GM19324 (cell line): ENCODE data around the gene TIMM10.

Experiments
- ATAC-seq: cut with Tn5 transposase; IDR thresholded peaks from one replicate; pipeline ENCODE4 v1.9.1; 2021; ENCODE audit warnings: mild to moderate bottlenecking, moderate library complexity; ENCODE audit not compliant: unreplicated experiment, low FRiP score

Gene TIMM10

GRCh38 chr11:57508341-57509170 lies 22.0 kb downstream of the TIMM10 start:
- ATAC-seq = no peak

GRCh38 chr11:57506522-57506921 lies 24.0 kb downstream of the TIMM10 start:
- no peak for ATAC-seq

DNA sequence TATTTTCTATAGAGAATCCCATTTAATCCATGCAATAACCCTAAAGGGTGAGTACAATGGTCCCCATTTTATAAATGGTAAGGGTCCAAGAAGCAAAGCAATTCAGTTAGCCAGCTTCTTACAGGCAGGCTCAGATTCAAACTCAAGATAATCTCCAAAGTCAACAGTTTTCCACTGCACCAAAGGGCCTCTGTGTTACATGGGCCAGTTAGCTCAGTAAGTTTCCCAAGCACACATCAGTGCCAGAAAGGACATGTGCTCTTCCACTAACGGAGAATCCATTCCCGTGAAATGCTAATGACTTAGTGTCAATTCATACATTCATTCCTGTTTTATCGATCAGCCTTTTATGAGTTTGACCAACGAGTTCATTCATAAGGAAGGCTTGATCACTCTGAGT lies 26.0 kb downstream of the TIMM10 start:
- ATAC-seq = no peak

DNA sequence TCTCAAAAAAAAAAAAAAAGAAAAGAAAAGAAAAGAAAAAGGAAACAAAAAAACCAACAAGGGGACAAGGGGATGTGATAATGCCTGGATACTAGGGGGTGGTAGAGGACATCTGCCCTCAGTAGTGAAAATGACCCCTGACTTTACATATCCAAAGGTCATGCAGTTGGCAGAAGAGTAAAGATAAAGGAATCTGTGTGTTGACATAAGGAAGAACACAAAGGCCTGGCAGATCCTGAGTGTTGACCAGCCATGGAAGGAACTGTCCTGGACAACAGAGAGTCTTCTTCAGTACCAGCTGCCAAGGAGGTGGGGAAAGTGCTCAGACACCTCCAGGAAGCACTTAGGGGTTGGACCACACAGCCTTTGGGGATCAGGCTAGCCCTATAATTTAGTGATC lies 27.7 kb downstream of the TIMM10 start:
- no peak for ATAC-seq

DNA sequence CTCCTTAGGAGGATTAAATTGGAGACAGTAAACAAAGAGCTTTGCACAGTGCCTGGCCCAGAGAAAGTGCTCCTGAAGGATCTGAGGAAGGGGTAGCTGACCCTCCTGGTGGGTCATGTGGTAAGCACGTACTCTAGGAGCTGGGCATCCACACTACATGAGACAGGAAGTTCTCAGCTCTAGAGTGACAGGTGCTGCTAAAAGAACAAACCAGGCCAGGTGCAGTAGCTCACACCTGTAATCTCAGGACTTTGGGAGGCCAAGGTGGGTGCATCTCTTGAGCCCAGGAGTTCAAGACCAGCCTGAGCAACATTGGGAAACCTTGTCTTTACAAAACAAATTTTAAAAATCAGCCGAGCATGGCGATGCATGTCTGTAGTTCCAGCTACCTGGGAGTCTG lies 28.2 kb downstream of the TIMM10 start:
- no peak for ATAC-seq

- ATAC-seq = no peak
Observed at GRCh38 chr11:57501953-57502352, 28.6 kb downstream of the TIMM10 start.

DNA sequence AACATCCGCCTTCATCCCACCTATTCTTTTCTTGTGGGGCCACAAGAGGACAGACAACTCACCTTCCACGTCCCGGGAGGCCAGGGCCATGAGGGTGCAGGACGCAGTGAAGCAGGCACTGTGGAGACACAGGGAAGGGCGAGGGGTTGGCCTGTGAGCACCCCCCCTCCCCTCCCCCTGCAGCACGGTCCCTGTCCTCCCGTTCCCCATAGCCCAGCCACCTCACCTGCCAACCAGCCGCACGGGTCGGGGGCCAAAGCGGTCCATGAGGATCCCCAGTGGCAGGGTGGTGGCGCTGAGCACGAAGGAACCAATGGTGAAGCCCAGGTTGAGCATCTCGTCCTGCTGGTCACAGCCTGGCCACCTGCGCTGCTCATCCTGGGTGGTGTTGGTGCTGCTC lies 29.6 kb downstream of the TIMM10 start:
- ATAC-seq = no peak

GRCh38 chr11:57500515-57500914 lies 30.0 kb downstream of the TIMM10 start:
- no peak for ATAC-seq

- ATAC-seq = no peak
Observed at GRCh38 chr11:57499983-57500461, 30.5 kb downstream of the TIMM10 start.

GRCh38 chr11:57499413-57499982 lies 31.1 kb downstream of the TIMM10 start:
- peak; percentile 97 for ATAC-seq

- no peak for ATAC-seq
Observed at GRCh38 chr11:57498540-57498939, 32.0 kb downstream of the TIMM10 start.

DNA sequence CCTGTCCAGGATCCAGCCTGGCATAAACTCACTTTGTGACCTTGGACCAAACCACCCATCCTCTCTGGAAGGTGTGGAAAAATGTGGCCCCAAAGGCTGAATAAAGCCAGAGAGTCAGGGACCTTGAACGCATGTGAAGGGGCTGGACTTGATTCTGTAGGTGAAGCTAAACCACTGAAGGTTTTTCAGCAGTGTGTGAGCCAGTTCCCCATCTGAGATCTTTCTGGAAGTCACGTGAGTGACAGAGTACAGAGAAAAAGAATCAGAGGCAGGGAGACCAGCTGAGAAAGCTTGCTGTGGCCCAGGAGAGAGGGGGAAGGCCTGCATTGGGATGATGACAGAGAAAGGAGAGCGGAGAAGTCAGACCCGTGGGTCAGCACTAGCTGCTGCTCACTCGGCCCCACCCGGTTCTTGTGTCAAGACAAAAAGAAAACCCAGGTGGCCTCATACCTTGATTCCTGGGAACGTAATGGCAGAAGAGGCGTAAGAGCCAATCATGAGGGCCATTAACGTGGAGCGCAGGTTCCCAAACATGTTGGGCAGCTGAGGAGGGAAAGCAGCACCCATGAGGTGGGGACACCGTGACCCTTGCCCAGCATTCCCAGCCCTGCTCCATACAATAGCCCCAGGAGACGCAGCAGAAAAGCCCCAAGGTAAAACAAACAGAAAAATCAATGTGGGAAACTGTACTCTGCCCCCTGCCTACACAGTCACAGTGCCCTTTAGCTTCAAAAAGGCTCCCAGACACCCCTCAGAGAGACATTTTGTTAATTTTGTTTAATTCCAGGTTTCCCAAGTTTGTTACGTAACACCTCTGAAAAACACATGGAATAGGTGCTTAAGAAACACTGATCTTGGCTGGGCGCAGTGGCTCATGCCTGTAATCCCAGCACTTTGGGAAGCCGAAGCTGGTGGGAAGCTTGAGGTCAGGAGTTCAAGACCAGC lies 33.0 kb downstream of the TIMM10 start:
- ATAC-seq = no peak

DNA sequence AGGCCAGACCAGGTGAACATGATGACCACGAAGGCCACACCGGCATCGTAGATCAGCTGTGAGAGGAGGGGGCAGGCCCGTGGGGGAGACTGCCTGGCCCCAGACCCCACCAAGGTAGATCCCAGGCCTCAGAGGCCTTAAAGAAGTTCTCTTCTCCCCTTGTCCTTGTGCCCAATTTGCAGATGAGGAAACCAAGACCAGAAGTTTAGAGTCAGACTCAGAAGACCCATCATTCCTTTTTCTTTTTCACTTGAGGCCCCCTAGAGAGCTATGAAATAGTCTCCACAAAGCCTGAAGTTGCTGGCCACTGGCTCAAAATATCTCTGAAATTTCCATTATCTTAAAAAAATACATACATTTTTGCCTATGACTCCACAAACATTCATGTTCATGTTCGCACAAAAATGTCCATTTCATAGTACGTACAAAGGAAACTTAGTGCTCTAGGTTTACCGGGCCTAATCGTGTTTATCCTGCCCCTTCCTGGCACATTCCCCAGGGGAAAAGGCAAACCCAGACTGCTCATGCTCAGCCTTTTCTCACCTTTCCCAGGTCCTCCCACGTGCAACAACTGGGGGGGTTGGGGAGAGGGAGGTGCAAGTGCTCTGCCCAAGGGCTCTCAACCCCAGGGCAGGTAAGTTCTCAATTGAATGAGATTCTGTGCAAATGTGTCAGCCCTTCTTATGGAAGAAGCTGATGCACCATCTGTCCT lies 34.3 kb downstream of the TIMM10 start:
- ATAC-seq = no peak

DNA sequence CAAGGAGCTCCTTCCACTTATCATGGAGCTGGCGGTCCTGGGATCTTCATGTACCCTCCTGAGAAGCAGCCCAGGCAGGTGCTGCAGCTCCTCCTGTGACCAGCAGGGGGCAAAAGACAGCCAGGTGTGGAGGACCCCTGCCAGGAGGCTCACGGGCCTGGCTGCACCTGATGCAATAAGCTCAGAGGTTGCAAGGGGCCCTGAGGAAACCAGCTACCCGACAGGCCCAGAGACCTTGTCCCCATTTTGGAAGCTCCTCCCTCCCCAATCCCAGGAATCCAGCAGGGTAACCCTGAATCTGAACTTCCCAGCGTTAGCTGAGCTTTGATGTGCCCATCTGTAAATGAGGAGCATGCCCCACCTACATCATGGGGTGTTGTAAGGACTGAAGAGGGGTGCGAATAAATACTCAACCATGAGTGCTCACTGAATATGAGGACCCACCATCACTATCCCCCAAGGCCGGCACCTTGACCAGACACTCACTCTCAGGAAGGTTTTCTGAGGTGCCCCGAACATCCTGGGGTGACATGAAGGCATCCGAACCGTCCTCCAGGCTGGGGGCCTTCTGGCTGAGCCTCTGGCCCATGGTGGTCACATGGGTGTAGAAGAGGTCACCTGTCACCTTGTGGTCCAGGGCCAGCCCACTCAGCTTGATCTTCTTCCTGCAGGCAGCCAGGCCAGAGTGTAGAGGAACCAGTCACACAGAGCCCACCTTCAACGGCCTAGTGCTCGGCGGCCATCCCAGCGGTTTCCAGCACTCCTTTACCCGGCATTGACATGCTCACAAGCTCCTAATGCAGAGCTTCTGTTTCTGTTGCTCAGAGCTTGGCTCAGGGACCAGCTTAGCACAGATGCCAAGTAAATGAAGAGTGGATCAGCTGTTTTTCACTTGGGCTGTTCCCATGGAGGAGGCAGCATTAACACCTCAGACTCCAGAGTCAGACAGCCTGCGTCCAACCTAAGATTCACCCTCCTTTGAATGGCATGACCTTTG lies 36.7 kb downstream of the TIMM10 start:
- no peak for ATAC-seq

GRCh38 chr11:57491371-57492061 lies 39.0 kb downstream of the TIMM10 start:
- no peak for ATAC-seq

DNA sequence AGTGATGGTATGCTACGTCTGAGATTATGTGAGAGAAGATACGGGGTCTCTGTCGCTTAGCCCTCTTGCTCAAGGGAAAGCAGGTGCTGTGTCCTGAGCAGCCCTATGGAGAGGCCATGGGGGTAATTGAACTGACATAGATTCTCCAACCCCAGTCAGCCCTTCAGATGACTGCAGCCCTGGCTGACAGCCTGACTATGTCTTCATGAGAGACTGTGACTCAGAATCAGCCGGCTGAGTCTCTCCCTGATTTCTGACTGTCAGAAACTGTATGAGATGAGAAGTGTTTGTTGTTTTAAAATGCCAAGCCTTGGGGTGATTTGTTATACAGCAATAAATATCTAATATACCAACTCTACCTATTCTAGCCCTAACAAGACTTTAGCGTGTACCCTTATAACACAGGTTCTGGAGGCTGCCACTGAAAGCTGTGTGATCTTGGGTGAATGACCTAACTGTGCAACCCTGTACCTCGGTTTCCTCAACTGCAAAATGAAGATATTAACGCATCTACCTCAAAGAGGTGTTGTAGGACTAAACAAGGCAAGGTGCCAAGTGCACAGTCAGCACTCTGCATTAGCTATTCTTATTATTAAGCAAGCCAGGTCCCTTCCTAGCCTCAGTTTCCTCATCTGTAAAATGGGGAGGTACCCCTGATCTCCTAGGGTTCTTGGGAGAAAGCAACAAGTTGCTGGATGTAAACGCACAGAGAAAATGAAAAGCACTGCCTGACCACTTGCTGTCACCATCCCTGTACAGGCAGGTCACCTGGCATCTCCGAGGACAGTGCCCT lies 39.9 kb downstream of the TIMM10 start:
- no peak for ATAC-seq

DNA sequence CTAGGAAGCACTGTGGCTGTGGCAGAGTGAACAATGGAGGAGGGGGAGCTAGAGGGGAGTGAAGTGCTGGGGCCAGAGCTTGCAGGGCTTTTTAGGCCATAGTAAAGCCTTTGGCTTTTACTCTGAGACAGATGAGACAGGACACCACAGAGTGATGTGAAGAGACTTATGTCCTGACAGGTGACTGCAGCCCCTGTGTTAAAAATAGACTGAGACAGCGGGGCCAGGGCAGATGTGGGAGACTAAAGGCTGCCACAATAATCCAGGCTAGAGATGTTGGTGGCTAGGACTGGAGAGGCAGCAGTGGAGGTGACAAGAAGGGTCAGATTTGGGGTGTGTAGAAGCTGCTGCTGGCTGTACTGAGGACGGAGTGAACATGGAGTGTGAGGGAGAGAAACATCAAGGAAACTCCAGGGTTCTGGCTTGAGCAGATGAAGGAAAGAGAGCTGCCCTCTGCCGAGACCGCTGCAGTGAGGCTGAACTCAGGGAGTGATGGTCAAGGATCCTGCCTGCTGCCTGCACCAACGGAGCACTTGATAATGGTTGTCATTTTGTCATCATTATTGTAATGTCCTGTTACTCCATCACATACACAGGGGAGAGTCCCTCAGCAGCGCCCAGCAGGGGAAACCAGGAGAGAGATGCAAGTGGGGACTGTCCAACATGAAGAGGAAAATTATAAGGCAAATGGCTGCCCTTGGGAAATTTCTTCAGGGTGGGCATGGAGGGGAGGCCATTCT lies 42.5 kb downstream of the TIMM10 start:
- ATAC-seq = no peak
